Muscle of leg (tissue), 11 donors: Measurements from ENCODE around the gene BCL11B. TPM values are rescaled to one million over a fixed set of nuclear protein-coding genes. Genes with fewer than 3 reads are reported as not detected.
"Not testable (repeated sequence)": the region's sequence is repeated elsewhere in the genome, so short reads cannot be mapped to it uniquely, and the experiment has no call there.

Experiments used
- DNase-seq: peaks from one replicate; pipeline ENCODE4 v3.0.0; 2013
- H3K27ac ChIP-seq: one replicate; pipeline ENCODE4 v1.5.1; 2013; ENCODE audit warnings: mild to moderate bottlenecking, low read length, control low read depth
- H3K27me3 ChIP-seq: one replicate; pipeline ENCODE4 v1.6.1; 2013; ENCODE audit warnings: low read length; ENCODE audit not compliant: control insufficient read depth, insufficient read depth
- H3K36me3 ChIP-seq: one replicate; pipeline ENCODE4 v1.6.1; 2013; ENCODE audit warnings: low read length; ENCODE audit not compliant: control insufficient read depth, insufficient read depth
- H3K4me1 ChIP-seq: one replicate; pipeline ENCODE4 v1.6.1; 2013; ENCODE audit warnings: low read length; ENCODE audit not compliant: control insufficient read depth, insufficient read depth
- H3K4me3 ChIP-seq: one replicate; pipeline ENCODE4 v1.5.1; 2013; ENCODE audit warnings: low read length, control low read depth
- H3K9me3 ChIP-seq: replicated peaks from 2 replicates; pipeline ENCODE4 v1.6.1; 2013; ENCODE audit warnings: low read depth, low read length; ENCODE audit not compliant: control insufficient read depth
- WGBS: methylation state at CpG from one replicate; pipeline ENCODE4 v1.1.5; 2013; ENCODE audit warnings: missing lambda C conversion rate; ENCODE audit not compliant: insufficient coverage; 5-methylcytosine and 5-hydroxymethylcytosine counted together
- polyA plus RNA-seq, 8 donors: library from polyadenylated mRNA; unstranded; fragments of 120-200 nt; gene quantifications; one replicate each; pipeline versions ENCODE4 v1.2.1 to v1.2.3, GENCODE V29; 2013; ENCODE audit warnings: inconsistent platforms in 1 of 8, low replicate concordance in 1 of 8; ENCODE audit not compliant: insufficient read length in 8 of 8, insufficient read depth in 1 of 8
- total RNA-seq: library from RNA; stranded (reverse); fragments of 120-200 nt; gene quantifications from one replicate; pipeline ENCODE4 v1.2.4, GENCODE V29; 2013

Gene BCL11B
- total and polyA plus RNA-seq, 9 donors: 0.89 to 6.3 (median 1.4) TPM

GRCh38 chr14:99231161-99231849 lies 40.7 kb downstream of the BCL11B start:
- WGBS: 13% methylated on average over 36 of the region's 38 CpGs
- peaks cover 39% of the 10 kb centered on the region for H3K4me1 ChIP-seq
- no peak overlapping the region for H3K27ac ChIP-seq
- no peaks in the 10 kb centered on the region for H3K9me3 ChIP-seq
- no peaks in the 10 kb centered on the region for H3K36me3 ChIP-seq
- H3K4me3 ChIP-seq: no peak overlapping the region
- no peak for DNase-seq
- peaks cover 60% of the 10 kb centered on the region for H3K27me3 ChIP-seq

DNA sequence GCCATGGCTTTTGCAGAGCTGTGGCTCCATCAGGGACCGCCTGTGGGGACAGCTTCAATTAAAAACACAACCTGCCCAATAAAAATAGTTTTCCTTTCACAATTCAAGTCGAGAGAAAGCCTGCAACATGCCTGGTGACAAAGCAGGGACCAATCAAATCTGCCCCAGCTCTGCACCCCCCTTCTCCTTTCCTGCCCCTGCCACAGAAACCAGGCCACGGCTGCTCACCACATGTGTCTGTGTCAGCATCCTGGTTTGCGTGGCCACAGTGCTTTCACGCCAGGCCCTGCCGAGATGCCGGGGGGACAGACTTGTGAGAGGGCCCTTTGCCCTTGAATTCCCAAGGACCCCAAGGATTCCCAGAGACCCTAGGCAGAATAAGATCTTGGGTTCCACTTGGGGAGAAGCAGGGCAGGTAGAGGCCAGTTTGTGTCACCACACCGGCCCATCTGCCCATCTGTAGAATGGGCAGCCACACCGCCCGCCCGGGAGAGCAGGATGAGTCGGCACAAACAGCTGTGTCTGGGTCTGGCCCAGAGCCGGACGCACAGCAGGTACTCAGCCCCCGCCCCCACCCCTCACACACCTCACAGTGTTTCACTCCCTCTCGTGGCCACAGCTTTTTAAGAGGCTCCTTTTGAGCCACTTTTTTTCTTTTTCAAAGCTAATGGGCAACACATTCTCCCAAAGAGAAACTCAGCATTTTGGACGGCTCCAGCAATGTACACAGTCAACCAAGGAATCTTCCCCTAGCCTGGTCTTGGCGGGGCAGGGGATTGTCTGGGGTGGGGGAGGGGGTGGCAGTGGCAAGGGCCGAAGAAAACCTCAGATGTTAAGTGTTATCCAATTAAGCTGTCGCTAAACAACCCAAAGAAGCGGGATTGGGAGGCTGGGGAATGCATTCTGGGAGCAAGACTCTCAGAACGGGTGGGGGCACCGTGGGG lies 41.5 kb downstream of the BCL11B start:
- Histone ChIP-seq H3K4me1 (peaks cover 45% of the 10 kb centered on the region), H3K27ac (peak overlapping the region; percentile 37), H3K36me3 (no peaks in the 10 kb centered on the region), H3K9me3 (no peaks in the 10 kb centered on the region), H3K27me3 (peaks cover 59% of the 10 kb centered on the region), H3K4me3 (no peak overlapping the region)
- no peak for DNase-seq
- WGBS: 40% methylated on average over 22 of the region's 23 CpGs

DNA sequence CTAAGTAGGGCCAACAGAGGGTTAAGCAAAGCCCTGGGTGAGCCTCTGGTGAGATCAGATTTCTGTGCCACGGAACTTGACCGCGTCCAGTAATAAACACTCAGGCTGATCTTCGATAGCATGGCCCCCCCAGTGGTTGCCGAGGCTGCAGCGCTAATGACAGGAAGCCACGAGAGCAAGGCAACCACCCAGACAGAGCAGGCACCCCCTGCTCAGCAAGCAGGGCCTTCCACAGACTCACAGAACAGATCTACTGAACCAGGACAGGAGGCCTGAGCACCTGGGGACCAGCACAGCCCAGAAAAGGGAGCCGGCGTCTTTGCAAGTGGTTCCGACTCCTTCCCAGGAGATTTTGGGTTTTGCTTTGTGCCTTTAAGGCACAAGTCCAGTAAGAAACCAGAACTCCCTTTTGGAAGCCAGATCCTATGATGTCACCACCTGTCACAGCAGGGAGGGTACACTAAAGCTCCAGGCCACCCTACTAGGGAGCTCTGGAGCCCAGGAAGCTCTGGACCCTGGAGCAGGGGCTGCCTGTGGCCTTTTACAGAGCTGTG lies 42.3 kb downstream of the BCL11B start:
- no peak overlapping the region for H3K4me3 ChIP-seq
- peak overlapping the region; percentile 37 for H3K27ac ChIP-seq
- H3K27me3 ChIP-seq: peaks cover 53% of the 10 kb centered on the region
- no peaks in the 10 kb centered on the region for H3K36me3 ChIP-seq
- H3K4me1 ChIP-seq: peaks cover 48% of the 10 kb centered on the region
- 15% methylated on average over 6 of the region's 10 CpGs for WGBS
- no peaks in the 10 kb centered on the region for H3K9me3 ChIP-seq
- peak; percentile 44 for DNase-seq

DNA sequence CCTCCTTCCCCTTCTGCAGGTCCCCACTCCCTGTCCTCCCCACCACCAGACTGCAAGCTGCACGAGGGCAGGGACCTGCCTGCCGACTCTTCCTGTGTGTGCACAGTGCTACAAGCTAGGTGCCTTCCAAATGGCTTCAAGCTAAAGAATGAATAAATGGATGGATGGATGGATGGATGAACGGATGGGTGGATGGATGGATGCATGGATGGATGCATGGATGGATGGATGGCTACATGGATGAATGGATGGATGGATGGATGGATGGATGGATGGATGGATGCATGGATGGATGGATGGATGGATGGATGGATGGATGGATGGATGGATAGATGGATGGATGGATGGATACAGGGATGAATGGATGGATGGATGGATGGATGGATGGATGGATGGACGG lies 43.2 kb downstream of the BCL11B start:
- H3K4me1 ChIP-seq: peaks cover 49% of the 10 kb centered on the region
- H3K36me3 ChIP-seq, H3K9me3 ChIP-seq, H3K27ac ChIP-seq, H3K4me3 ChIP-seq, DNase-seq: not testable (repeated sequence)
- WGBS: 89% methylated on average over 2 of the region's 4 CpGs
- H3K27me3 ChIP-seq: peaks cover 48% of the 10 kb centered on the region

DNA sequence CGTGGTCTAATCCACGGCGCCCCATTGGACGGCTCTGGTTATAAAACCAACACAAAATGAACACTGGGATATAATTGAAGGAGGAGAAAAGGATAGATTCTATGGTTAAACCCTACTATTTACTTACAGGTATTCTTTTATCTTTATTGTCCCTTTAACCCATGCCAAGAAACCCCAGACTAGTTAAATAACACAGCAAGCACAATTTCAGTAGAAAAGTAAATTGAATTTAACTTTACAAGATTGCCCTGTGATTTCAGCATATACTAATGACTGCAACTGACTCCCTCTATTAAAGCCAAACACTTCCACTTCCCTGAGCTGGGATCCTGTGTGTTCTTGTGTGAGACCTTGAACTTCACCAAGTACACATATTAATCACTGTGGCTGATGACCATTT lies 45.3 kb downstream of the BCL11B start:
- Histone ChIP-seq H3K27me3 (peaks cover 32% of the 10 kb centered on the region), H3K4me3 (no peak overlapping the region), H3K4me1 (peaks cover 38% of the 10 kb centered on the region), H3K36me3 (no peaks in the 10 kb centered on the region), H3K9me3 (no peaks in the 10 kb centered on the region), H3K27ac (no peak overlapping the region)
- no CpG with 5 or more reads among the region's 4 CpGs for WGBS
- no peak for DNase-seq

- no peaks in the 10 kb centered on the region for H3K36me3 ChIP-seq
- H3K4me3 ChIP-seq: no peak overlapping the region
- no peak overlapping the region for H3K27ac ChIP-seq
- DNase-seq: peak; percentile 49
- WGBS: 20% methylated on average over 12 of the region's 13 CpGs
- H3K27me3 ChIP-seq: peaks cover 24% of the 10 kb centered on the region
- peaks cover 30% of the 10 kb centered on the region for H3K4me1 ChIP-seq
- H3K9me3 ChIP-seq: no peaks in the 10 kb centered on the region
These were observed 46.4 kb downstream of the BCL11B start for GRCh38 chr14:99225436-99226203.

GRCh38 chr14:99224948-99225347 lies 47.0 kb downstream of the BCL11B start:
- H3K27me3 ChIP-seq: peaks cover 20% of the 10 kb centered on the region
- WGBS: 50% methylated on average over 1 of the region's 3 CpGs
- no peak overlapping the region for H3K4me3 ChIP-seq

DNA sequence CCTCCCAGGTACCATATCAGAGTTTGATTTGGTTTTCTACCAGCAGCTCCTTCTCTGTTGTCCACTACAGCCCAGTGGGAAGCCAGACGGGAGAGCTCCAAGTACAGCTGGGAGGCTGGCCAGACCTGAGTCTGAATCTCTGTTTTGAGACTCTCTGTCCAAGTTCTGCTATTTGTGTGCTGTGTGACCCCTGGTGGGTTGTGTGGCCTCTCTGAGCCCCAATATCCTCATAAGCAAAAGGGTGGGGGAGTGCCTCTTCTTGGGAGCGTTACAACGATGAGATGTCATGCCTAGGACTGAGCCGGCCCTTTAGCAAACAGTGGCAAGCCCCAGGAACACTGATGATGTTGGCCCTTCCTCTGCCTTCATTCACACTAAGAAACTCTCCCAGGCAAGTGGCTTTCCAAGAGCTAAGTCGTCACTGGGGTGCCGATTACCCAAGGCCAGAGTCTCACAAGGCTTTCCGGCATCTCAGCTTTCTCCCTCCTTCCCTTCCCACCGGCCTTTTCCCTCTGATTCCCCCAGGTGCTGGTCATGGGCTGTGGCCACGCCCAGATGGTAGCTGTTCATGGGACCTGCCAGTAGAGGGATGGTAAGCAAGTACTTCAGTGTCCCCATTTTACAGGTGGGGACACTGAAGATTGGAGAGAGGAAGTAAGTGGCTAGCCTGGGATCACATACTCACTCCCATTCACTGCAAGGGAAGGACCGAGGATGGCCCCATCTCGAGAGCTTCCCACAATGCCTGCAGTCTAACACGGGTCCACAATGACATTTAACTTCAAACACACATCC lies 47.7 kb downstream of the BCL11B start:
- H3K4me3 ChIP-seq: no peak overlapping the region
- no peaks in the 10 kb centered on the region for H3K36me3 ChIP-seq
- WGBS: 64% methylated on average over 8 of the region's 12 CpGs
- peaks cover 16% of the 10 kb centered on the region for H3K27me3 ChIP-seq
- no peak overlapping the region for H3K27ac ChIP-seq
- DNase-seq: no peak
- no peaks in the 10 kb centered on the region for H3K9me3 ChIP-seq
- H3K4me1 ChIP-seq: peaks cover 16% of the 10 kb centered on the region

More at GRCh38 chr14:99224948-99225347, 47.0 kb downstream of the BCL11B start:
- Histone ChIP-seq H3K27ac (no peak overlapping the region), H3K4me1 (peaks cover 23% of the 10 kb centered on the region), H3K9me3 (no peaks in the 10 kb centered on the region), H3K36me3 (no peaks in the 10 kb centered on the region)
- no peak for DNase-seq

DNA sequence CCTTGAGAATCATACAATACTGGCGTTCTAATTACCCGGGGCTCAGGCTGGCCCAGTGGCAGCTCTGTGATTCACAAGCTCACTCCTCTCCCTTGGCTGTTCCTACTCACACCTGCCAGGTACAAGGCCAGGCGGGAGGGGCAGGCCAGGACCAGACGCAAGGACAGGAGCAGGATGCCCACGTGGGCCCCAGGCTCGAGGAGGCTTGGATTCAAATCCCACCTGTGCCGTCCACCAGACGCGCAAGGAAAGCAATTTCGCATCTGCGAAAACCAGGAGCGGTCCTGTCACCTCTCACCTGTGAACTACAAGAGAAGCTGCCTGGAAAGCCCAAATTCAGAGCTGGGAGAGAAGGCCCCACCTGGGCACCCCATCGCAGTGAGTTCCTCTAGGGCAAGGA lies 50.6 kb downstream of the BCL11B start:
- peaks cover 17% of the 10 kb centered on the region for H3K4me1 ChIP-seq
- H3K36me3 ChIP-seq: no peaks in the 10 kb centered on the region
- H3K9me3 ChIP-seq: no peaks in the 10 kb centered on the region
- no peak overlapping the region for H3K27ac ChIP-seq
- H3K4me3 ChIP-seq: no peak overlapping the region
- no peak for DNase-seq
- peaks cover 13% of the 10 kb centered on the region for H3K27me3 ChIP-seq
- 87% methylated on average over 13 of the region's 13 CpGs for WGBS
